Stimulated activated CD8-positive, alpha-beta memory T cell treated with anti-CD3 and anti-CD28 coated beads, Interleukin-15, amount 100 ng/mL, for 24 hours (primary cell): ENCODE data around the gene NUDT16L1.

Experiments used
- DNase-seq: peaks from one replicate; pipeline ENCODE4 v3.0.0-alpha.2; 2020; ENCODE audit warnings: low read depth

NUDT16L1 gene

DNA sequence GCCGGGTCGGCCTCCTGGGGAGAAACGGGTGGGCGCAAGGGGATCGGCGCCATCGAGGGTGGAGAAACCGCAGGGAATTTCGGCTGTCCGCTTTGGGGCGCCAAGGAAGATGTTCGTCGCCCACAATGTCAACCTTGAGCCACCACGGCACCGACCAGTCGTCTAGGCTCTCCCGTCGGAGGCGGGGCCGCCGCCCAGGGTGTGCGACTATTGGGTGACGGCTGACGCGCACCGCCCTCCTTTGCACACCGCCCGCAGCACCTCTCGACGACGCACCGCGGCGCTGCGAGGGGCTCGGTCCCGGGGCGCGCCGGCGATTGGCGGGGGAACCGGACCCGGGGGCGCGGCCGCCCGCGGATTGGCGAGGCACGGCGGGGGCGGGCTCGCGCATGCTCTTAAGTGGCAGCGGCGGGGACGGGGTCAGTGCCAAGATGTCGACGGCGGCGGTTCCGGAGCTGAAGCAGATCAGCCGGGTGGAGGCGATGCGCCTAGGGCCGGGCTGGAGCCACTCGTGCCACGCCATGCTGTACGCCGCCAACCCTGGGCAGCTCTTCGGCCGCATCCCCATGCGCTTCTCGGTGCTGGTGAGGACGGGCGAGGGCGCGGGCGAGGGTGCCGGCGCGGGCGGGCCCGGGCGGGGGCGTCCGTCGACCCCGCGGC lies at the start of gene NUDT16L1:
NUDT16L1 (plus strand) TSS at position 267 of the 660 bp plus-strand sequence; CDS start at position 432, 165 bp downstream.
- peak; percentile 96 for DNase-seq

DNA sequence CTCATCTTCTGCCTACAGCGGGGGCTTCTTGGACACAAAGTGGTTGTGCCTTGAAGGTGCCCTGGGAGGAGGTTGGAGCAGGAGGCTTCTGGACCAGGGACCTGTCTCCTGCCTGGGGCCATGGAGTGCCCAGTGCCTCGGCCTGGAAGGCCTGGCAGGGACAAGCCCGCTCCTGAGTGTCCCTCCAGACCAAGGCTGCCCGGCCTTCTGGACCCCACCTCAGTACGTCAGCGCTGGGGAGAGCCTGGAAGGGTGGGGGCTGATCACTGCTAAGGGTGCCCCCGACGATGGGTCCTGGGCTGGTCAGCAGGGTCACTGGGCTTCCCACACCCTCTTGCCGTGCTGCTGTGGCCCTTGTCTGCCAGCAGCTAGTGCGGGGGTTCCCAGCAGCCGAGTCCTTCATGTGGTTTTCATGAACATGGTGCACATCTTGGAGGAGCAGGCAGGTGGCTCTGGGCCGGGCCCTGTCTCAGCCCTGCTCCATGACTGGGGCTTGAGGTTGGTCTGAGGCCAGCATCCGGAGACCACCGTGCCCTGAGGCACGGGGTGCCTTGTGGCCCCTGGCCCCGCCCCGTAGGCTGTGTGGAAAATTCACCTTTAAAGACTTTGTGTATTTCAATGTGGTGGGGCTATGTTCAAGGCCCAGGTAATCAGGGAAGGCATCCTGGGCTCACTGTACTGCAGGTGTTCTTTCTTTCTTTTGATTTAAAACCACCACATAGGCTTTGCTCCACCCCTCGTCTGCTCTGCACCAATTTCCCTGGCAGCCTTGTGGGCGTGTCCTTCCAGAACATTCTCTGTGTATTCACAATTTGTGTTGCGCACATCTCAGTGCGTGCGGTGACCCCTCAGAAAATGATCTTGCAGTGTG lies 46.4 kb upstream of the NUDT16L1 start:
- DNase-seq, result no peak

DNA sequence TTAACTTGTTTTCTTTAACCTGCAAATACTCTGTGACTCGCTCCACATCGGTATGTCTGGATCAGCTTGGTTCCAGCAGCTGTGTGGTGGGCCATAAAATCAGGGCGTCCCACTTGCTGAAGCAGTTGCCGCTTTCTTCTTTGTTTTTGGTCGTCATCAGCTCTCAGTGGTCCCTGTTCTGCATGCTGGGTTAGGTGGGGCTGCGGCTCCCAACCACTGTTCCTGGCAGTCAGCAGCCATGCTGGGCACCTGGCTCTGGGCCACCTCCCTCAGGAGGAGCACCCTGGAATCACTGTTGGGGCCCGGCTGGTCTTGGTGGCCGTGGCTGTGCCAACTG lies 45.8 kb upstream of the NUDT16L1 start:
- DNase-seq, result no peak

DNA sequence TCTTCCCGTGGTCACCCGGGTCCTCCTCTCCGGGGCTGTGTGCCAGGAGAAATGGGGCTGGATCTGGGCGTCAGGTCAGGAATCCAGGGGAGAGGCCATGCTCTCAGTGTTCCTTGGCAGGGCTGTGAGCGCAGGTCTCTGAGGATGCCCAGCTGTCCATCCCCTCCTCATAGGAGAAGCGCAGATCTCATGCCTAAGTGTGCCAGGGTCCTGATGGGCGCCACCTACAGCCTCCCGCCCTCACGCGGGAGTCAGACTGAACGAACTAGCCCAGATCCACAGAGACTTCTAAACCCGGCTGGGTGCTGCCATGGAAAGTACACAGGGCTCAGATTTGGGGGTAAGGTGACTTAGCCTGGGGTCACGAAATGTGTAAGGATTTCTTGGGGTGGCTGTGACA lies 44.4 kb upstream of the NUDT16L1 start:
- DNase-seq, result no peak

- no peak for DNase-seq
Observed at GRCh38 chr16:4649744-4650442, 43.5 kb upstream of the NUDT16L1 start.

DNA sequence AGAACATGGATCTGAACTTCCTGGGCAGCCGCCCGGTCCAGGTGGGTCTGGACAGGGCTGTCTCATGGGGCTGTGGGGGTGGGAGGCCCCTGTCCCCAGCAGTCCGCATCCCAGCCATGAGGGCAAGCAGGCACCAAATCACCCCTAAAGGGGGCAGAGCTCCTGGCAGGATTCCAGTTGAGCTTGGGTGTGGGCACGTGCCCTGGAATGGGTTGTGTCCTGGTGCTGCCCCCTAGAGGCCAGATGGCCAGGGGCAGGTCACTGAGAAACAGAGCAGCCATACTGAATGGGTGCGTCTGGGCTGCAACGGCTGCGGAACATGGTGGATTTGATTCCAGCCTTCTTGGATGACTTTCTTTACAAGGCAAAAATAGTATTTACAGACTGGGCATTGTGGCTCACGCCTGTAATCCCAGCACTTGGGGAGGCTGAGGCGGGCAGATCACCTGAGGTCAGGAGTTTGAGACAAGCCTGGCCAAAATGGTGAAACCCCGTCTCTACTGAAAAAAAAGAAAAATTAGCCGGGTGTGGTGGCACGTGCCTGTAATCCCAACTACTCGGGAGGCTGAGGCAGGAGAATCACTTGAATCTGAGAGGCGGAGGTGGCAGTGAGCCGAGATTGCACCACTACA lies 42.8 kb upstream of the NUDT16L1 start:
- peak; percentile 52 for DNase-seq

- no peak for DNase-seq
Observed at GRCh38 chr16:4651827-4652226, 41.5 kb upstream of the NUDT16L1 start.

- no peak for DNase-seq
Observed at GRCh38 chr16:4652561-4652960, 40.8 kb upstream of the NUDT16L1 start.

DNA sequence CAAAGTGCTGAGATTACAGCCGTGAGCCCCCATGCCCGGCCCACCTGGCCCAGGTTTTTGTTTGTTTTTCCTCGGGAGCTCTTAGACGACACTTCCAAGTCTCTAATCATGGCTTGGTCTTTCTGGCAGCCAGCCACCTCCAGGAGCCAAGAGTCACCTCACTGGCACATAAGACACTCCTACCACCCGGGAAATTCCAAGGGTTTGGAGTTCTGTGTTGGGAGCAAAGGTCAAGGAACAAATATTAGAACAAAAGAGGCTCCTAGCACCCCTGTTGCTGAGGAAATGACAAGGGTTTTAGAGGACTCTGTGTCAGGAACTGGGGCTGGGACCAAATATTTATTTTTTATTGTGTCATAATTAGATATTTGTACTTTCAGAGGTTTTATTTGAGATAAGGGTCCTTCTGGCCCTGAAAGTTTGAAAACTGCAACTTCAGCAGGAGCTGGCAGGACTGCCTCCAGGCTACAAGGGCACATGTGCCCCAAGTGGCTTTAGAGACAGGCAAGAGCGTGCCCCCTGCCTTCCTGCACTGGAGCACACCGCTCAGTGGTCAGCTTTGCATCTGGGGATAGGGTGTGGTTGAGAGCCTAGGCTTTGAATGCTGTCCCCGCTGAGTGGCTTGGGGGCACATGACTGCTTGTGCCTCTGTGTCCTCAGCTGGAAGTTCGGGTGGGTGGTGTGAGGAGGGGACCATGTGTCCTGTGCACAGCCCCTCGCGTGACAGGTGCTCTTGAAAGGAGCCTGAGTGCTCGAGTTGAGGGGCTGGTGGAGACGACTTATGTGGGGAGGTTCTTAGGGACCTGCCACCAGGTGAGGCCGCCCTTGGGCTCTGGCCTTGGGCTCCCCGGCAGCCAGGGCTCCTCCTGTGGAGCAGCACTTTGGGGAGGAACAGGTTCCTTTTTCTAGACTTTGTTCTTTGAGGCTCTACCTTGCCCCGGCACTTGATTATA lies 39.1 kb upstream of the NUDT16L1 start:
- DNase-seq, result no peak

GRCh38 chr16:4654964-4655590 lies 38.3 kb upstream of the NUDT16L1 start:
- no peak for DNase-seq

GRCh38 chr16:4655801-4656200 lies 37.6 kb upstream of the NUDT16L1 start:
- DNase-seq, result no peak

DNA sequence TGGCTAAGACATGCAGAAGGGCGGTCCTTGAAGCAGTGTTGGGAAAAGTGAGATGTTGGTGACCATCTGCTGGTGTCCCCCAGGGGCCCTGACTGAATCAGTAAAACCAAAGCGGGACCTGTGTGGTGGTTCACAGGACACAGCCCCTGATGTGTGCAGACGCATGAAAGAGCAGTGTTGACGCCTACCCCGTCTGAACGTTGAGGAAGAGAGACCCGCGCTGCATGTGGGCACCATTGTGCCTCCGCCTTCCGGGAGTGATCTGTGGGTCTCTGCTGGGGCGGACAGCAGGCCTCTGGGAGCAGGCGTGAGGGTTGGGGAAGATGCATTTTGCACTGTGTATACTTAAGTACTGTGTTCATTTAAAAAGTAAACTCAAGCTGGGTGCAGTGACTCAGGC lies 37.1 kb upstream of the NUDT16L1 start:
- no peak for DNase-seq

- DNase-seq, result no peak
Observed at GRCh38 chr16:4656695-4657686, 36.4 kb upstream of the NUDT16L1 start.

DNA sequence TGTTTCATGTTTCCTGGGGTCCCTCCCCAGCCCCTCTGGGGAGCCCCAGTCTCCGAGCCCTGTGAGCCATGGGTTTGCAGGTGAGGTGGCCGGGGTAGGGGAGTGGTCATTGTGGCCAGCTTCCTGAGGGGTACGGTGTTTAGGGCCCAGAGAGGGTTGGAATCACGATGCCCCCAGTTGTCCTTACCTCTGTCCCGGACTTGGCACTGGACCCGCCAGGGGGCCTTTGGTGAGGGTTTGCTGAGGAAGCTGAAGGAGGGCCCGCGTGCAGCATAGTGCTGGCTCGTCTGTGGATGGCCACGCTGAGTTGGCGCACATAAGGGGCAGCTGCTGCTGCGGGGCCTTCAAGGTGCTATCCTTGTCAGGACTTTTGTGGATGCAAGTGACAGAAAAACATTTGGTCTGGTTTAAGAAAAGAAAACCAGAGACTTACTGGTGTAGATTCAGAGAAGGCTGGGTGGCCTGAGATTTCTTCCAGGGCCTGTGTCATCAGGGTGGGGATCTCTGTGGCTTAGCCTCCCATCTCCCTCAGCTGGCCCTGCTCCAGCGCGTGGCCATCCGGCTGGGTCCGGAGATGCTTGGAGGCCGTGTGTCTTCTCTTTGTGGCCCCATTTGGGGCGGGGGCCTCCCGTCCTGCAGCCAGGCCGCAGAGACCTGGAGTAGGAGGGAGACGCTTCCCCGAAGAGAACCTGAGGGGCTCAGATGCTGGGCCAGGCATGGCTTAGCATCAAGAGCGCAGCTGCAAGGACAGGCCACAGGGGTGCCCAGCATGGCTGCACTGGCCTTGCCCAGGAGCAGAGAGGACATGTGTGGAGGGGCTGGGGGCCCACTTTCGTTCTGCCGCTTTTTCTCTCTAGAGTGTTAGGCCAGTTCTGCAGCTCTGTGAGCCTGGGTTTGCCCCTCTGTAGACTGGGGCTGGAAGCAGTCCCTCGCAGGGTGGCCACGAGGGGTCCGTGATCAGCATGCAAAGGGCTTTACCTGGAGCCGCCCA lies 33.7 kb upstream of the NUDT16L1 start:
- DNase-seq, result no peak

DNA sequence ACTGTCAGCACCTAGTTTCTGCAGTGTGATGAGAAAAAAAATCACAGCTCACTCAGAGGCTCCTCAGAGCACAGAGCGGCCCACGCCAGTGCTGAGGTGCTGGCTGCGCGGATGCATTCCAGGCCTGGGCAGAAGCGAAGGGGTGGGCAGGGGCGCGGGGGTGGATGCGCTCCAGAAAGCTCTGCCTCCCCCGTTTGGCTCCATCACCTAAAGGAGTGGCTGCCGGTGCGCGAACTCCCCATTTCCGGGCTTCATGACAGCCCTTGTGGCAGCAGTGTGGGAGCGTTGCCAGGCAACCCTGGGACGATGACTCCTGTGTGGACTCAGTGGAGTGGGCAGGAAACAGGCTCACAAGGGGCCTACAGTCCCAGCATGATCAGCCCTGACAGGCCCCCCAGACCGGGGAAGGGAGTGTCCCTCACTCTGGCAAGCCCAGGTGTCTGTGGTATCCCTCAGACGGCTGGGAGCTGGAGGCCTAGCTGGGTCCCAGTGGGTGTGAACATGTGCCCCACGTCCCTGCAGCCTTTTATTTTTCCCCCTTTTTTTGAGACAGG lies 32.8 kb upstream of the NUDT16L1 start:
- peak; percentile 40 for DNase-seq

DNA sequence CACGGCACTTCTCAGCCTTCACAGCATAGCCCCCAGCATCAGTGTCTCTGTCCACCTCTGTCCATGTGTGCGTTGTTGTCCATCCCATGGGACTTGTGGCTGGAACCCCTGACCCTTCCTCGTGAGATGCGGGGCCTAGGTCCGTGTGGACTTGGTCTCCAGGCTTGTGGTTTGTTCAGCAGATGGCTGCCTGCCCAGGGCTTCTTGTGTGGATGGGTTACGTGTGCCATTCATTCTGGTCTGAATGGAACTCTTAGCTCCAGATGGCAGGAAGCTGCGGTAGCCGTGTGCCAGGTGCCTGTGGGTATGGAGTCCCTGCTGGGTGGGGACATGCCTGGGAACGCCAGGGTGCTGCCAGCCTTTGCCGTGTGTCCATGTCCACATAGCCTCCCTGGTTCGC lies 31.7 kb upstream of the NUDT16L1 start:
- no peak for DNase-seq

DNA sequence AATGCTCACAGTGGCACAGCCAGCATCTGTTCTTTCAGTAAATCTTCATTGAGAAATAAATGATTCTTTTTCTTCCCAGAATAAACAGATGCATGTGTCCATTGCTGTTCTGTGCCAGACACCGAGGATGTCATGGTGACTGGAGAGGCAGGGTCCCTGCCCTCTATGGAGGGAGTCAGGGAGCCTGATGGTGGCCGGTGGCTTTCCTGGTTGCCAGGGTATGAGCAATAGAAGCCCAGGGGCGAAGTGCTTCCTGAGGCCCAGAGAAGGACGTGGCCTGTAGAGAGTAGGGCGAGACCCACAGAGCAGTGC lies 29.9 kb upstream of the NUDT16L1 start:
- DNase-seq, result no peak

- no peak for DNase-seq
Observed at GRCh38 chr16:4663777-4664465, 29.4 kb upstream of the NUDT16L1 start.
